Measurements from ENCODE around the gene PRSS3.

DNA sequence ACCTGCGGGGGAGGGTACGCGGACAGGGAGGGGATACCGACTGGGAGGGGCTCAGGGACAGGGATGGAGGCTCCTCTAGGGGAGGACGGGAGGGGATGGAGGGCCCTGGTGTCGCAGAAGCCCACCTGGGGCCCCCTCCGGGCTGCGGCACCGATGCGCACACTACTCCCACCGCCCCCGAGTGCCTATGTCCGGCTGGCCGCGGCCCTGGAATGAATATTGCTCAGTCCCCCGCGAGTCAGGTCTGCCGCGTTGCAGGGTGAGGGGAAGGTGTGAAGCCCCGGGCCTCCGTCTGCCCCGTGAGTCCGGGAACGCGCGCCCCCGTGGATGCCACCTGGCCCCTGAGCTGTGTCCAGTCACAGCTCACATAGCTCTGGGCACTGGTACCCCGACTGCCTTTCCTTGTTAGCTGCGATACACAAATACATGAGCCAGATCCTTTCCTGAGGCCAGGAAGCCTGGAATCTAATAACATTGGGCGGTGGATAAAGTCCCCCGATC is 44.5 kb upstream of the PRSS3 start:
- TF ChIP-seq MYB (IDR thresholded peaks at IDR 0.05; ENCODE audit: borderline replicate concordance, low read depth, low read length): no peak
- no peak for TF ChIP-seq POLR2A (IDR thresholded peaks at IDR 0.05; ENCODE audit: low read depth, low read length)
- TF ChIP-seq, protein P1, sequence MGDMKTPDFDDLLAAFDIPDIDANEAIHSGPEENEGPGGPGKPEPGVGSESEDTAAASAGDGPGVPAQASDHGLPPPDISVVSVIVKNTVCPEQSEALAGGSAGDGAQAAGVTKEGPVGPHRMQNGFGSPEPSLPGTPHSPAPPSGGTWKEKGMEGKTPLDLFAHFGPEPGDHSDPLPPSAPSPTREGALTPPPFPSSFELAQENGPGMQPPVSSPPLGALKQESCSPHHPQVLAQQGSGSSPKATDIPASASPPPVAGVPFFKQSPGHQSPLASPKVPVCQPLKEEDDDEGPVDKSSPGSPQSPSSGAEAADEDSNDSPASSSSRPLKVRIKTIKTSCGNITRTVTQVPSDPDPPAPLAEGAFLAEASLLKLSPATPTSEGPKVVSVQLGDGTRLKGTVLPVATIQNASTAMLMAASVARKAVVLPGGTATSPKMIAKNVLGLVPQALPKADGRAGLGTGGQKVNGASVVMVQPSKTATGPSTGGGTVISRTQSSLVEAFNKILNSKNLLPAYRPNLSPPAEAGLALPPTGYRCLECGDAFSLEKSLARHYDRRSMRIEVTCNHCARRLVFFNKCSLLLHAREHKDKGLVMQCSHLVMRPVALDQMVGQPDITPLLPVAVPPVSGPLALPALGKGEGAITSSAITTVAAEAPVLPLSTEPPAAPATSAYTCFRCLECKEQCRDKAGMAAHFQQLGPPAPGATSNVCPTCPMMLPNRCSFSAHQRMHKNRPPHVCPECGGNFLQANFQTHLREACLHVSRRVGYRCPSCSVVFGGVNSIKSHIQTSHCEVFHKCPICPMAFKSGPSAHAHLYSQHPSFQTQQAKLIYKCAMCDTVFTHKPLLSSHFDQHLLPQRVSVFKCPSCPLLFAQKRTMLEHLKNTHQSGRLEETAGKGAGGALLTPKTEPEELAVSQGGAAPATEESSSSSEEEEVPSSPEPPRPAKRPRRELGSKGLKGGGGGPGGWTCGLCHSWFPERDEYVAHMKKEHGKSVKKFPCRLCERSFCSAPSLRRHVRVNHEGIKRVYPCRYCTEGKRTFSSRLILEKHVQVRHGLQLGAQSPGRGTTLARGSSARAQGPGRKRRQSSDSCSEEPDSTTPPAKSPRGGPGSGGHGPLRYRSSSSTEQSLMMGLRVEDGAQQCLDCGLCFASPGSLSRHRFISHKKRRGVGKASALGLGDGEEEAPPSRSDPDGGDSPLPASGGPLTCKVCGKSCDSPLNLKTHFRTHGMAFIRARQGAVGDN (IDR thresholded peaks at IDR 0.05): no peak
- no peak for TF ChIP-seq ZNF217 (IDR thresholded peaks at IDR 0.05)
- TF ChIP-seq JUNB (IDR thresholded peaks at IDR 0.05): no peak
- TF ChIP-seq RBBP5 (conservative IDR thresholded peaks at IDR 0.05): no peak
- no peak for TF ChIP-seq YY1 (IDR thresholded peaks at IDR 0.05; ENCODE audit: low read depth, low read length)
- TF ChIP-seq, protein P2, sequence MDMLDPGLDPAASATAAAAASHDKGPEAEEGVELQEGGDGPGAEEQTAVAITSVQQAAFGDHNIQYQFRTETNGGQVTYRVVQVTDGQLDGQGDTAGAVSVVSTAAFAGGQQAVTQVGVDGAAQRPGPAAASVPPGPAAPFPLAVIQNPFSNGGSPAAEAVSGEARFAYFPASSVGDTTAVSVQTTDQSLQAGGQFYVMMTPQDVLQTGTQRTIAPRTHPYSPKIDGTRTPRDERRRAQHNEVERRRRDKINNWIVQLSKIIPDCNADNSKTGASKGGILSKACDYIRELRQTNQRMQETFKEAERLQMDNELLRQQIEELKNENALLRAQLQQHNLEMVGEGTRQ (IDR thresholded peaks at IDR 0.05; ENCODE audit: borderline replicate concordance, low read depth, low read length): no peak
- TF ChIP-seq EP300 (IDR thresholded peaks at IDR 0.05; ENCODE audit: borderline replicate concordance in 1 of 2, control insufficient read depth in 1 of 2, low read depth in 2 of 2, low read length in 2 of 2): no peak
- TF ChIP-seq NFYB (IDR thresholded peaks at IDR 0.05; ENCODE audit: insufficient read depth, low read depth, low read length): no peak
- no peak for TF ChIP-seq EZH2 (IDR thresholded peaks at IDR 0.05; ENCODE audit: borderline replicate concordance, control insufficient read depth, low read depth, low read length)
- no peak for TF ChIP-seq ZZZ3 (IDR thresholded peaks at IDR 0.05; ENCODE audit: control insufficient read depth, insufficient read length, low read depth)
- no peak for TF ChIP-seq ZNF24 (IDR thresholded peaks at IDR 0.05)

Data from GM12878 (cell line).